HepG2 (cell line): ENCODE data around the gene BSND. TPM values are rescaled to one million over a fixed set of nuclear protein-coding genes. Genes with fewer than 3 reads are reported as not detected.

Experiments used
- ARNTL ChIP-seq: sonication (generic); formaldehyde crosslinking; IDR thresholded peaks from 2 replicates; pipeline ENCODE4 v1.4.0; 2020; ENCODE audit warnings: mild to moderate bottlenecking, missing genetic modification reagents
- CREB1 ChIP-seq, 2 experiments: fragments of 450-650 bp in 1 of 2; IDR thresholded peaks; 2 replicates each; pipeline ENCODE4 v1.6.1; 2016 to 2017; ENCODE audit warnings: control low read depth in 1 of 2, mild to moderate bottlenecking in 1 of 2, missing compliant biosample characterization in 1 of 2, missing genetic modification characterization in 1 of 2
- ESRRA ChIP-seq: sonication (generic); formaldehyde crosslinking; IDR thresholded peaks from 2 replicates; pipeline ENCODE4 v1.5.1; 2020; ENCODE audit warnings: mild to moderate bottlenecking, low read depth, missing genetic modification reagents
- GPN1 ChIP-seq: sonication (generic); formaldehyde crosslinking; IDR thresholded peaks from 2 replicates; pipeline ENCODE4 v1.5.1; 2020; ENCODE audit warnings: missing genetic modification reagents, borderline replicate concordance
- NCOA2 ChIP-seq: sonication (generic); formaldehyde crosslinking; IDR thresholded peaks from 2 replicates; pipeline ENCODE4 v1.8.0; 2022; ENCODE audit warnings: inconsistent platforms
- NR2F1 ChIP-seq, 2 experiments: fragments of 450-650 bp in 1 of 2; formaldehyde crosslinking in 1 of 2; IDR thresholded peaks; 2 replicates each; pipeline versions ENCODE4 v1.5.0 to v1.6.1; 2016 to 2020; ENCODE audit warnings: mild to moderate bottlenecking in 1 of 2, missing compliant biosample characterization in 1 of 2, missing genetic modification reagents in 1 of 2, moderate library complexity in 1 of 2
- PAWR ChIP-seq: sonication (generic); formaldehyde crosslinking; IDR thresholded peaks from 2 replicates; pipeline ENCODE4 v1.4.0; 2020; ENCODE audit warnings: missing genetic modification reagents, mild to moderate bottlenecking, borderline replicate concordance
- RAD51 ChIP-seq: fragments of 450-650 bp; IDR thresholded peaks from 2 replicates; pipeline ENCODE4 v1.6.1; 2016; ENCODE audit warnings: borderline replicate concordance
- RBFOX2 ChIP-seq: fragments of 200-400 bp; formaldehyde crosslinking; IDR thresholded peaks from 2 replicates; pipeline ENCODE4 v1.6.1; 2017; ENCODE audit warnings: low read depth, mild to moderate bottlenecking, low read length
- REL ChIP-seq: sonication (generic); formaldehyde crosslinking; conservative IDR thresholded peaks from 2 replicates; pipeline ENCODE4 v1.8.0; 2022; ENCODE audit warnings: mild to moderate bottlenecking, missing genetic modification reagents, moderate library complexity
- ZNF234 ChIP-seq: sonication (generic); formaldehyde crosslinking; conservative IDR thresholded peaks from 2 replicates; pipeline ENCODE4 v1.5.1; 2020; ENCODE audit warnings: mild to moderate bottlenecking, missing genetic modification reagents
- ZNF331 ChIP-seq: sonication (generic); formaldehyde crosslinking; IDR thresholded peaks from 2 replicates; pipeline ENCODE4 v1.4.0; 2020; ENCODE audit warnings: missing genetic modification reagents
- ZNF569 ChIP-seq: sonication (generic); formaldehyde crosslinking; IDR thresholded peaks from 2 replicates; pipeline ENCODE4 v1.5.0; 2020; ENCODE audit warnings: mild to moderate bottlenecking, missing genetic modification reagents, moderate library complexity, borderline replicate concordance
- ZNF788 ChIP-seq: sonication (generic); formaldehyde crosslinking; IDR thresholded peaks from 2 replicates; pipeline ENCODE4 v1.5.0; 2020; ENCODE audit warnings: mild to moderate bottlenecking, missing genetic modification reagents, borderline replicate concordance
- polyA plus RNA-seq, 8 experiments: library from polyadenylated mRNA; depleted of rRNA in 3 of 8; stranded (reverse) in 7 of 8; unstranded in 1 of 8; fragments of >200 nt; fragmentation: Illumina TruSeq in 4 of 8; extraction: Trizol in 4 of 8; gene quantifications; 2 replicates each; pipeline versions ENCODE4 v1.2.1 to v1.2.3, GENCODE V29; 2011 to 2016; ENCODE audit warnings: low read depth in 4 of 8, missing spikeins in 1 of 8, mixed read lengths in 1 of 8; ENCODE audit not compliant: insufficient read depth in 1 of 8
- total RNA-seq, 5 experiments: library from RNA; depleted of rRNA; stranded (reverse); fragments of >200 nt; fragmentation: Illumina TruSeq; extraction: Trizol; gene quantifications; 2 replicates each; pipeline ENCODE4 v1.2.3, GENCODE V29; 2016; ENCODE audit warnings: low read depth in 1 of 5
- TF ChIP-seq, protein P1 (sequence below): sonication (generic); formaldehyde crosslinking; IDR thresholded peaks from 2 replicates; pipeline ENCODE4 v1.4.0; 2020; ENCODE audit warnings: low read depth, mild to moderate bottlenecking, missing genetic modification reagents
- TF ChIP-seq, protein P2 (sequence below), 2 experiments: IDR thresholded peaks; 2 replicates each; pipeline ENCODE4 v1.6.1; 2011 to 2012; ENCODE audit warnings: low read length in 2 of 2, borderline replicate concordance in 1 of 2, low read depth in 1 of 2, mild to moderate bottlenecking in 1 of 2, moderate library complexity in 1 of 2
- TF ChIP-seq, protein P3 (sequence below): sonication (generic); formaldehyde crosslinking; IDR thresholded peaks from 2 replicates; pipeline ENCODE4 v1.4.0; 2020; ENCODE audit warnings: missing genetic modification reagents
- TF ChIP-seq, protein P4 (sequence below): IDR thresholded peaks from 2 replicates; pipeline ENCODE4 v1.6.1; 2012; ENCODE audit warnings: low read depth, low read length, improper control_type of control experiment
- TF ChIP-seq, protein P5 (sequence below): sonication (generic); formaldehyde crosslinking; IDR thresholded peaks from 2 replicates; pipeline ENCODE4 v1.4.0; 2020; ENCODE audit warnings: missing genetic modification reagents

BSND gene
- total and polyA plus RNA-seq, 2 of the 13 experiments (the other 11 are each of a cell fraction or from before 2014, with no cell fraction given) = not detected

DNA sequence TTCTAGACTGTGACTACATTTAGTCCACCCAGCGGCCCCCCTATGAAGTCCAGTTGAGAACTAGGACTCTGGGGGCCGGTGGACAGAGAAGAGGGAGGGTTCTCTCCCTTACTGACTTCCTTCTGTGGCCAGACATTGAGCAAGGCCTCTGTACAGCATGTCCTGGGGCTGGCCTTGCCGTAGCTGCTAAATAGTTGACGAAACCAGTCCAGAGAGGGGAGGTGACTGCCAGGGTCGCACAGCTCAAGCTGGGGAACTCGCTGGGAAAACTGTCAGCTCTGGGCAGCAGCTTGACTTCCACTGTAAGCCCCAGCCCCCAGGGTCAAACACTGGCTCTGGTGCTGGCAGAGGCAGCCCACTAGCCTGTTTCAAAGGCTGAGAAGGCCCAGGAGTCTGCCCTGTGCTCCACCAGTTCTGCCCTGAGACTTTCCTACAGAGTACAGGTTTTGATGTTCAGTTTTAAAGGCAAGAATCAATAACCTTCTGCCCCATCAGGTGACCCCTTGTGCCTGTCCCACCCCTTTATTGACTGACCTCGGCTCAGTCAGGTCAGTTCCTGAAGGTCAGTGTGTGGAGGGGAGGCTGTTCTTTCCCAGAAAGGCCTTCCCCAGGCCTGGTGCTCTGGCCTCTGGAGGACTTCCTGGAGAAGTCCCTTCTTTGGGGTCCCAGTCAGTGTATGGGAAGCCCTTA is 54.7 kb downstream of the BSND start (continued):
- TF ChIP-seq, protein P1, sequence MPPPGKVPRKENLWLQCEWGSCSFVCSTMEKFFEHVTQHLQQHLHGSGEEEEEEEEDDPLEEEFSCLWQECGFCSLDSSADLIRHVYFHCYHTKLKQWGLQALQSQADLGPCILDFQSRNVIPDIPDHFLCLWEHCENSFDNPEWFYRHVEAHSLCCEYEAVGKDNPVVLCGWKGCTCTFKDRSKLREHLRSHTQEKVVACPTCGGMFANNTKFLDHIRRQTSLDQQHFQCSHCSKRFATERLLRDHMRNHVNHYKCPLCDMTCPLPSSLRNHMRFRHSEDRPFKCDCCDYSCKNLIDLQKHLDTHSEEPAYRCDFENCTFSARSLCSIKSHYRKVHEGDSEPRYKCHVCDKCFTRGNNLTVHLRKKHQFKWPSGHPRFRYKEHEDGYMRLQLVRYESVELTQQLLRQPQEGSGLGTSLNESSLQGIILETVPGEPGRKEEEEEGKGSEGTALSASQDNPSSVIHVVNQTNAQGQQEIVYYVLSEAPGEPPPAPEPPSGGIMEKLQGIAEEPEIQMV (CRISPR knock-in tag) = no peak
- TF ChIP-seq ZNF331 (peak; percentile 14; the same call in 1 of the 2 replicates), PAWR (CRISPR knock-in tag) (no peak), CREB1 (IDR thresholded peaks at IDR 0.05) (no peak), CREB1 (CRISPR knock-in tag; IDR thresholded peaks at IDR 0.05) (0 out of 2 replicates have a peak, but pooled peaks have one; percentile 31), GPN1 (CRISPR knock-in tag) (no peak), ZNF234 (CRISPR knock-in tag) (no peak), ARNTL (CRISPR knock-in tag) (peak; percentile 61; the same call in 1 of the 2 replicates), NCOA2 (peak; percentile 55; the same call in 1 of the 2 replicates), ZNF788 (CRISPR knock-in tag) (peak; percentile 51; the same call in 1 of the 2 replicates), ESRRA (CRISPR knock-in tag) (peak; percentile 98), RBFOX2 (no peak), NR2F1 (CRISPR knock-in tag; IDR thresholded peaks at IDR 0.05) (peak; percentile 88 to 94), ZNF569 (CRISPR knock-in tag) (no peak), RAD51 (no peak), REL (no peak)
- TF ChIP-seq, protein P2, sequence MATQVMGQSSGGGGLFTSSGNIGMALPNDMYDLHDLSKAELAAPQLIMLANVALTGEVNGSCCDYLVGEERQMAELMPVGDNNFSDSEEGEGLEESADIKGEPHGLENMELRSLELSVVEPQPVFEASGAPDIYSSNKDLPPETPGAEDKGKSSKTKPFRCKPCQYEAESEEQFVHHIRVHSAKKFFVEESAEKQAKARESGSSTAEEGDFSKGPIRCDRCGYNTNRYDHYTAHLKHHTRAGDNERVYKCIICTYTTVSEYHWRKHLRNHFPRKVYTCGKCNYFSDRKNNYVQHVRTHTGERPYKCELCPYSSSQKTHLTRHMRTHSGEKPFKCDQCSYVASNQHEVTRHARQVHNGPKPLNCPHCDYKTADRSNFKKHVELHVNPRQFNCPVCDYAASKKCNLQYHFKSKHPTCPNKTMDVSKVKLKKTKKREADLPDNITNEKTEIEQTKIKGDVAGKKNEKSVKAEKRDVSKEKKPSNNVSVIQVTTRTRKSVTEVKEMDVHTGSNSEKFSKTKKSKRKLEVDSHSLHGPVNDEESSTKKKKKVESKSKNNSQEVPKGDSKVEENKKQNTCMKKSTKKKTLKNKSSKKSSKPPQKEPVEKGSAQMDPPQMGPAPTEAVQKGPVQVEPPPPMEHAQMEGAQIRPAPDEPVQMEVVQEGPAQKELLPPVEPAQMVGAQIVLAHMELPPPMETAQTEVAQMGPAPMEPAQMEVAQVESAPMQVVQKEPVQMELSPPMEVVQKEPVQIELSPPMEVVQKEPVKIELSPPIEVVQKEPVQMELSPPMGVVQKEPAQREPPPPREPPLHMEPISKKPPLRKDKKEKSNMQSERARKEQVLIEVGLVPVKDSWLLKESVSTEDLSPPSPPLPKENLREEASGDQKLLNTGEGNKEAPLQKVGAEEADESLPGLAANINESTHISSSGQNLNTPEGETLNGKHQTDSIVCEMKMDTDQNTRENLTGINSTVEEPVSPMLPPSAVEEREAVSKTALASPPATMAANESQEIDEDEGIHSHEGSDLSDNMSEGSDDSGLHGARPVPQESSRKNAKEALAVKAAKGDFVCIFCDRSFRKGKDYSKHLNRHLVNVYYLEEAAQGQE (IDR thresholded peaks at IDR 0.05; ENCODE audit: borderline replicate concordance in 1 of 2, low read depth in 1 of 2, low read length in 2 of 2) = no peak
- TF ChIP-seq, protein P3, sequence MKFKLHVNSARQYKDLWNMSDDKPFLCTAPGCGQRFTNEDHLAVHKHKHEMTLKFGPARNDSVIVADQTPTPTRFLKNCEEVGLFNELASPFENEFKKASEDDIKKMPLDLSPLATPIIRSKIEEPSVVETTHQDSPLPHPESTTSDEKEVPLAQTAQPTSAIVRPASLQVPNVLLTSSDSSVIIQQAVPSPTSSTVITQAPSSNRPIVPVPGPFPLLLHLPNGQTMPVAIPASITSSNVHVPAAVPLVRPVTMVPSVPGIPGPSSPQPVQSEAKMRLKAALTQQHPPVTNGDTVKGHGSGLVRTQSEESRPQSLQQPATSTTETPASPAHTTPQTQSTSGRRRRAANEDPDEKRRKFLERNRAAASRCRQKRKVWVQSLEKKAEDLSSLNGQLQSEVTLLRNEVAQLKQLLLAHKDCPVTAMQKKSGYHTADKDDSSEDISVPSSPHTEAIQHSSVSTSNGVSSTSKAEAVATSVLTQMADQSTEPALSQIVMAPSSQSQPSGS (CRISPR knock-in tag) = no peak
- TF ChIP-seq, protein P4, sequence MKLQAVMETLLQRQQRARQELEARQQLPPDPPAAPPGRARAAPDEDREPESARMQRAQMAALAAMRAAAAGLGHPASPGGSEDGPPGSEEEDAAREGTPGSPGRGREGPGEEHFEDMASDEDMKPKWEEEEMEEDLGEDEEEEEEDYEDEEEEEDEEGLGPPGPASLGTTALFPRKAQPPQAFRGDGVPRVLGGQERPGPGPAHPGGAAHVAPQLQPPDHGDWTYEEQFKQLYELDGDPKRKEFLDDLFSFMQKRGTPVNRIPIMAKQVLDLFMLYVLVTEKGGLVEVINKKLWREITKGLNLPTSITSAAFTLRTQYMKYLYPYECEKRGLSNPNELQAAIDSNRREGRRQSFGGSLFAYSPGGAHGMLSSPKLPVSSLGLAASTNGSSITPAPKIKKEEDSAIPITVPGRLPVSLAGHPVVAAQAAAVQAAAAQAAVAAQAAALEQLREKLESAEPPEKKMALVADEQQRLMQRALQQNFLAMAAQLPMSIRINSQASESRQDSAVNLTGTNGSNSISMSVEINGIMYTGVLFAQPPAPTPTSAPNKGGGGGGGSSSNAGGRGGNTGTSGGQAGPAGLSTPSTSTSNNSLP = no peak
- TF ChIP-seq, protein P5, sequence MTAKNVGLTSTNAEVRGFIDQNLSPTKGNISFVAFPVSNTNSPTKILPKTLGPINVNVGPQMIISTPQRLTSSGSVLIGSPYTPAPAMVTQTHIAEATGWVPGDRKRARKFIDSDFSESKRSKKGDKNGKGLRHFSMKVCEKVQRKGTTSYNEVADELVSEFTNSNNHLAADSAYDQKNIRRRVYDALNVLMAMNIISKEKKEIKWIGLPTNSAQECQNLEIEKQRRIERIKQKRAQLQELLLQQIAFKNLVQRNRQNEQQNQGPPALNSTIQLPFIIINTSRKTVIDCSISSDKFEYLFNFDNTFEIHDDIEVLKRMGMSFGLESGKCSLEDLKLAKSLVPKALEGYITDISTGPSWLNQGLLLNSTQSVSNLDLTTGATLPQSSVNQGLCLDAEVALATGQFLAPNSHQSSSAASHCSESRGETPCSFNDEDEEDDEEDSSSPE (CRISPR knock-in tag) = no peak
